ENCODE data around the gene SOHLH1.

GRCh38 chr9:135648494-135649410 lies 50.5 kb downstream of the SOHLH1 start:
- TF ChIP-seq GATA2 (IDR thresholded peaks at IDR 0.05; ENCODE audit: low read depth, low read length): no peak
- TF ChIP-seq GATA3 (IDR thresholded peaks at IDR 0.05; ENCODE audit: low read depth, low read length): no peak

Measured in SH-SY5Y (cell line).